Stimulated activated naive B cell treated with anti-CD40 and anti-IgM and Interleukin-4, amounts not matched to agents 10 μg/mL and 1 μg/mL and 100 μg/mL, for 72 hours (primary cell): ENCODE results near the gene FIBCD1.

Source experiments
- ATAC-seq, 2 donors: fragments of 150-1000 bp; cut with Tn5 transposase; replicated peaks; 2 replicates each; pipeline ENCODE4 v1.10.0; 2021; ENCODE audit warnings: moderate library complexity in 1 of 2
- DNase-seq: peaks from one replicate; pipeline ENCODE4 v3.0.0; 2021
- H3K27ac Mint-ChIP-seq: one replicate; pipeline ENCODE4 v1.8.0; 2022; ENCODE audit warnings: mild to moderate bottlenecking, mixed read lengths
- H3K27me3 Mint-ChIP-seq, 2 donors: one replicate each; pipeline ENCODE4 v1.8.0; 2022; ENCODE audit warnings: mixed read lengths in 2 of 2
- H3K36me3 Mint-ChIP-seq, 2 donors: one replicate each; pipeline ENCODE4 v1.8.0; 2022; ENCODE audit warnings: mixed read lengths in 2 of 2, mild to moderate bottlenecking in 1 of 2
- H3K4me1 Mint-ChIP-seq, 2 donors: one replicate each; pipeline ENCODE4 v1.8.0; 2022; ENCODE audit warnings: mixed read lengths in 2 of 2, mild to moderate bottlenecking in 1 of 2
- H3K4me3 Mint-ChIP-seq, 2 donors: one replicate each; pipeline ENCODE4 v1.8.0; 2022; ENCODE audit warnings: mild to moderate bottlenecking in 2 of 2, mixed read lengths in 2 of 2, moderate library complexity in 1 of 2
- H3K9me3 Mint-ChIP-seq, 2 donors: one replicate each; pipeline ENCODE4 v1.8.0; 2022; ENCODE audit warnings: mixed read lengths in 2 of 2, mild to moderate bottlenecking in 1 of 2

Gene FIBCD1, protein sequence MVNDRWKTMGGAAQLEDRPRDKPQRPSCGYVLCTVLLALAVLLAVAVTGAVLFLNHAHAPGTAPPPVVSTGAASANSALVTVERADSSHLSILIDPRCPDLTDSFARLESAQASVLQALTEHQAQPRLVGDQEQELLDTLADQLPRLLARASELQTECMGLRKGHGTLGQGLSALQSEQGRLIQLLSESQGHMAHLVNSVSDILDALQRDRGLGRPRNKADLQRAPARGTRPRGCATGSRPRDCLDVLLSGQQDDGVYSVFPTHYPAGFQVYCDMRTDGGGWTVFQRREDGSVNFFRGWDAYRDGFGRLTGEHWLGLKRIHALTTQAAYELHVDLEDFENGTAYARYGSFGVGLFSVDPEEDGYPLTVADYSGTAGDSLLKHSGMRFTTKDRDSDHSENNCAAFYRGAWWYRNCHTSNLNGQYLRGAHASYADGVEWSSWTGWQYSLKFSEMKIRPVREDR

DNA sequence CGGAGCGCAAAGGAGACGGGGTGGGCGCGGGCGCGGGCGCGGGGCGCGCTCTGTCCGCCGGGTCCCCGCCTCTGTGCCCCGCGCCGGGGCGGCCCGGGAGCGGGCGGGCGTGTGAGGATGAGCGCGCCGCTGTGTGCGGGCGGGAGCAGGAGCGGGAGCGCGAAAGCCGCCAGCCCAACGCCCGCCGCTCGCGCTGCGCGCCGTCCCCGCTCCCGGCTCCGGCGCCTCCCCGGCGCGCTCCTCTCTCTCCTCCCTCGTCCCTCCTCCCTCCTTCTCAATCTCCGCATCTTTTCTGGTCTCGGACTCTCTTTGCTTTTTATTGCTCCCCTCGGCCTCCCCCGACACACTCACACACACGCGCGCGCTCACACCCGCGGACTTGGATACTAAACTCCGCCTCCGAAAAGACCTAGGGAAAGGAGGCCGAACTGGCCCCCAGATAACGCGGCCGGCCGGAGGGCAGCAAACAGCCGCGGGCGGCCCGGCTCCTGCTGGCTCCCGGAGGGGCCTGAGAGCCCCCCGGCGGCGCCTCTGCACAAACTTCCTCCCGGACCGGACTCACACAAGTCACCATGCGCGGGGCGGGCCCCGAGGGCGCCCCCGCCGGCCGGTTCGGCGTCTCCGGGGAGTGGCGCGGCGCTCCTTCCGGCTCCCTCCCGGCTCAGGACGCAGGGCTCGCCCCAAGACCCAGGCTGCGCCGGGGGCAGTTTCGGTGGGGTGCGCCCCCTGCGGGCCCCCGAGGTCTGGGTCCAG, at the start of gene FIBCD1:
Gene FIBCD1 (minus strand): TSS at position 596 of the 753 bp plus-strand sequence. CDS start 640 bp downstream, outside the sequence.
- Mint-ChIP-seq H3K27ac (peak within 1 kb of the TSS; percentile 14), H3K9me3 (no peaks in the 10 kb centered on the region), H3K4me1 (peaks cover 25 to 39% of the 10 kb centered on the region in 2 donors), H3K4me3 (peak within 1 kb of the TSS; percentile 73 to 83), H3K27me3 (peaks cover 64 to 84% of the 10 kb centered on the region in 2 donors), H3K36me3 (peaks cover 0 to 4% of the 10 kb centered on the region in 2 donors)
- DNase-seq: peak; percentile 27
- peak; percentile 38 to 54 for ATAC-seq

DNA sequence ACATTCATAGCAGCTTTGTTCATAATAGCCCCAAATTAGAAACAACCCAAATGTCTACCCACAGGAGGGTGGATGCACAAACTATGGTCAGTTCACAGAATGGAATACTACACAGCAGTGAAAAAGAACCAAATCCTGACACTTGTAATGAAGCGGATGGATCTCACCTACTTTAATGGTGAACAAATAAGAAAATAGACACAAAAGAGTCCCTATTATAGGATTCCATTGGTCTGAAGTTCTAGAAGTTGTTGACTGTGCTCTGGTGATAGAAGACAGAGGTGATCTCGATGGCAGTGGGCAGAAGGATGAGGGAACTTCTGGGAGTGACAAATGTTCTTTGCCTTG, 49.3 kb upstream of the FIBCD1 start:
- no peak for ATAC-seq
- Mint-ChIP-seq H3K9me3 (peaks cover 3 to 6% of the 10 kb centered on the region in 2 donors), H3K4me1 (no peaks in the 10 kb centered on the region), H3K27ac (no peak overlapping the region), H3K27me3 (peaks cover 0 to 8% of the 10 kb centered on the region in 2 donors), H3K4me3 (no peak overlapping the region), H3K36me3 (no peaks in the 10 kb centered on the region)
- DNase-seq: no peak

DNA sequence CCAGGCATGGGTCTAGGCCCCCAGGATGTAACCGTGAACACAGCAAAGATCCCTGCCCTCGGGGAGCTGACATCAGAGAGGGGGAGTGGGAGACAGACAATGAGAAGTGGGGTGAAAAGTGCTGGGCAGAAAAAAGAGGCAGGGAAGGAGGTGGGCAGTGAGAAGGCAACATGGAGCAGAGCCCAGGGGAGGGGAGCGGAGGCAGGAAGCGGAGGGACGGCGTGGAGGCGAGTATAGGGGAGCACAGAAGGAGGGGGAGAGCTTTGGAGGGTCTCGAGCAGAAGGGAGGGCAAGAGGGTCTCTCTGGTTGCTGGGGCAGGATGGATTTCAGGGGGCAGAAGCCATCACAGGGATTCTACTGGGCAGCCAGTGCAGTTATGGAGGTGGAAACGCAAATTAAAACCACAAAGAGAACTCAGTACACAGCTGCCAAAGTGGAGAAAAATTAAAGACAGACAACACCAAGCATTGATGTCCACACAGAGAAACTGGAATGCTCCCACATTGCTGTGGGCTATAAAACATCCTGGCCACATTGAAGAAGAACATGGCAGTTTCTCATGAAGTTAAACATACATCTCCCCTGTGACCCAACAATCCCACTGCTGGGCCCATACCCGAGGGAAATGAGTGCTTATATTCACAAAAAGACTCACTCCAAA, 48.8 kb upstream of the FIBCD1 start:
- Mint-ChIP-seq H3K27ac (no peak overlapping the region), H3K36me3 (no peaks in the 10 kb centered on the region), H3K9me3 (peaks cover 3 to 6% of the 10 kb centered on the region in 2 donors), H3K4me1 (no peaks in the 10 kb centered on the region), H3K4me3 (no peak overlapping the region), H3K27me3 (peaks cover 0 to 8% of the 10 kb centered on the region in 2 donors)
- ATAC-seq: no peak
- no peak for DNase-seq

DNA sequence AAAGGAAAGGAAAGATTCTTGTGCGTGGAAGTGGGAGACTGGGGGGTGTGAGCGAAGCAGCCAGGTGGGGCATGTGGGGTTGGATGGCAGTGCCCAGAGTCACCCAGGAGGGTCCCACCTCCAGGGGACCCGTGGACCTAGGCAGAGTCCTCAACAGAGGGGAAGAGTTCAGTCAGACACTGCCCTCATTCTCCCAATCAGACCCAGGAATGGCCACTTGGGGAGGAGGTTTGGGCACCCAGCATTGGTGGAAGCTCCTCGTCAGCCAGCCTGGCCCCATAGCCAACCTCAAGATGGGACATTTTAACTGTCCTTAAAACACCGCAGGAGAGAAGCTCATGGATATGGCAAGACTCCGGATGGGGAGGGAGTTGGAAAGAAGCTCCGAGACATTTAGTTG, 48.0 kb upstream of the FIBCD1 start:
- DNase-seq: no peak
- no peak overlapping the region for H3K27ac Mint-ChIP-seq
- H3K4me3 Mint-ChIP-seq: no peak overlapping the region
- H3K27me3 Mint-ChIP-seq: peaks cover 0 to 4% of the 10 kb centered on the region in 2 donors
- H3K36me3 Mint-ChIP-seq: no peaks in the 10 kb centered on the region
- peaks cover 3 to 6% of the 10 kb centered on the region in 2 donors for H3K9me3 Mint-ChIP-seq
- no peak for ATAC-seq
- H3K4me1 Mint-ChIP-seq: no peaks in the 10 kb centered on the region

DNA sequence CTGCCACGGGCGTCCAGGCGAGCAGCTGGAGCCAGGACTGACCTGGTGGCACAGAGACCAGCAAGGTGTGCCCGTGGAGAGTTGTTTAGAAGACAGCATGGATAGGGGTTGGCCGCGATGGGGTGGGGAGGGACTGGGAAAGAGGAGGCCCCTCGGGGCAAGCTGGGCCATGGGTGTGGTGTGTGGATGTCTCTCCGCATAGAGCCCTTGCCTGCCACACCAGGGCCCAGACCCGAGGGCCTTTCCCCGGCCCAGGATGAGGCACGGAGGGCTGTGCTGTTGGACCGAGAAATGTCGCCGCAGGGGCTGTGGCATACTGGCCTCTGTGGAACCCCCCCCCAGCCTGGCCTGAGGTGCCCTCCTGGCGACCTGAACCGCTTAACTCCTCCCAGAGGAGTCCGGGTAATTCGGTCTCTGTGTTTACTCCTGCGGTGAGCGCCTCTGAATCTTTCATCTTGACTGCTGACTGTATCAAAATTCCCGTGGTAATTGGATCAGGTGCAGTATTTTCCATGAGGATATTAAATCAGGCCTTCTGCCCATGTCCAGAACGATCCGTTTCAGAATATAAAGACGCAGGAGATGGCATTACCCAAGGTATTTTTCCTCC, 47.4 kb upstream of the FIBCD1 start:
- DNase-seq (no peak), ATAC-seq (no peak)
- Mint-ChIP-seq H3K36me3 (no peaks in the 10 kb centered on the region), H3K4me1 (no peaks in the 10 kb centered on the region), H3K4me3 (no peak overlapping the region), H3K27ac (no peak overlapping the region), H3K27me3 (no peaks in the 10 kb centered on the region), H3K9me3 (peaks cover 3 to 6% of the 10 kb centered on the region in 2 donors)

DNA sequence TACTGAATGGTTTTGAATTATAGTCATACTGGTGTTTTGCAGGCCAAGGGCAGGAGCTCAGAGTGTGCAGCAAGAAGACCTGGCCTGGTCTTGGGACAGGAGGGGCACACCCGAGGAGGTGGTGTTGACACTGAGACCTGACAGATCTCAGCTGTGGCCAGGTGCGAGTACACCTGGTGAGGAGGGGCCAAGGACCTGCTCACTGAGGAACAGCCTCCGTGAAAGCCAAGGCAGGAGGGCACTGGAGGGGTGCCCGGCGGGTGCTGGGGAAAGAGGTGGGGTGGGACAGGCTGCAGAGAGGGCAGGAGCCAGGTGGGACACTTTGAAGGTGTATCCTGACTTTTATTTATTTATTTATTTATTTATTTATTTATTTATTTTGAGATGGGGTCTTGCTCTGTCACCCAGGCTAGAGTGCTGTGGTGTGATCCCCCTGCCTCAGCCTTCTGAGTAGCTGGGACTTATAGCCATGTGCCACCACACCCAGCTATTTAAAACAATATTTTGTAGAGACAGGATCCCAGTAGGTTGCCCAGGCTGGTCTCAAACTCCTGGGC, 46.6 kb upstream of the FIBCD1 start:
- DNase-seq (no peak), ATAC-seq (no peak)
- no peak overlapping the region for H3K27ac Mint-ChIP-seq
- peaks cover 3 to 6% of the 10 kb centered on the region in 2 donors for H3K9me3 Mint-ChIP-seq
- no peak overlapping the region for H3K4me3 Mint-ChIP-seq
- H3K27me3 Mint-ChIP-seq: peaks cover 0 to 4% of the 10 kb centered on the region in 2 donors
- no peaks in the 10 kb centered on the region for H3K4me1 Mint-ChIP-seq
- no peaks in the 10 kb centered on the region for H3K36me3 Mint-ChIP-seq

DNA sequence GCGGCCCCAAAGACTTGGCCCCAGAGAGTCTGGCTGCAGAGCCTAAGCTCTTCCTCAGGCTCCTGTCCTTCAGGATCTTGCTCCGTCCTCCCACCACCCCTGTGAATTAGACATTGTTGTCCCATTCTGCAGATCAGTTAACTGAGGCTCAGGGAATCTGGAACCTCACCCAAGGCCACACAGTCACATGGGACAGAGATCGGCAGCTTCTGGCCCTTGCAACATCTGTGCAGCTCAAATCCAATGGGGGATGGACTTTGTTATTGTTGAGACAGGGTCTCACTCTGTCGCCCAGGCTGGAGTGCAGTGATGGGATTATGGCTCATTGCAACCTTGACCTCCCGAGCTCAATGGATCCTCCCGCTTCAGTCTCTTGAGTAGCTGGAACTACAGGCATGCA, 46.0 kb upstream of the FIBCD1 start:
- H3K36me3 Mint-ChIP-seq: no peaks in the 10 kb centered on the region
- ATAC-seq (no peak), DNase-seq (no peak)
- H3K4me3 Mint-ChIP-seq: no peak overlapping the region
- H3K9me3 Mint-ChIP-seq: peaks cover 3 to 6% of the 10 kb centered on the region in 2 donors
- no peak overlapping the region for H3K27ac Mint-ChIP-seq
- no peaks in the 10 kb centered on the region for H3K4me1 Mint-ChIP-seq
- H3K27me3 Mint-ChIP-seq: peaks cover 4 to 10% of the 10 kb centered on the region in 2 donors

DNA sequence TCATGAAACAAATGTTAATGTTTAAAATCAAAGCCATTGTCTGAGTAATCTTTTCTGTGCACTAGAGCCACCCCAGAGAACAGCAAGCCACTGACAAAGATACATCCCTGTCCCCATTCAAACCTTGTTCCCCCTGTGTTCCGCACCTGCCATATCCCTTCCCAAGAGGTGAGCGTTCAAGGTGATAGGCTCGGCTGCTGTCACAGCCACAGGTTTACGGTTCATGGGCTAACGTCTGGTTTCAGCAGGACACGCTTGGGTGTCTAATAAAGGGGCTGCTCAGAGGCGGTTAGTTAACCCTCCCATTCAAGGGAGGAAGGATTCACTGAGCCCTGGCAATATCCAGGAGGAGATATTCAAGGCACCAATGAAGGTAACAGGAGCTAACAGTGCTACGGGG, 45.5 kb upstream of the FIBCD1 start:
- peaks cover 4 to 11% of the 10 kb centered on the region in 2 donors for H3K27me3 Mint-ChIP-seq
- peaks cover 3 to 6% of the 10 kb centered on the region in 2 donors for H3K9me3 Mint-ChIP-seq
- DNase-seq (no peak), ATAC-seq (no peak)
- no peaks in the 10 kb centered on the region for H3K4me1 Mint-ChIP-seq
- no peaks in the 10 kb centered on the region for H3K36me3 Mint-ChIP-seq
- H3K4me3 Mint-ChIP-seq: no peak overlapping the region
- no peak overlapping the region for H3K27ac Mint-ChIP-seq

DNA sequence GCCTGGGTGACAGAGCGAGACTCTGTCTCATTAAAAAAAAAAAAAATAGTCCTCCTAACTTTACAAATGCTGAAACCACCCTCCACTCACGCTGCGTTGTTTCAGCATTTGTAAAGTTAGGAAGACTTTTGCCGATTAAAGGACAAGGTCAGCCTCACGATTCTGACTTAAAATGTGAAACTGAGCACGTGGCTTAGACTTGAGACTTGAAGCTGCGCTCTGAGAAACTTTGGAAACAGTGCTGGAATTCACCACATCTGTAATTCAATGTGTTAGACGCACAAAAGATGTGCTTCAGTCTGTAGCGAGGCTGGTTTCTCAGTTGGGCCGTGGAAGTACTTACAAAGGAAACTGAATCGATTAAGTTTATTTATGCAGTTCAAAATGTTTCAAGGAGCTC, 44.9 kb upstream of the FIBCD1 start:
- no peak overlapping the region for H3K4me3 Mint-ChIP-seq

DNA sequence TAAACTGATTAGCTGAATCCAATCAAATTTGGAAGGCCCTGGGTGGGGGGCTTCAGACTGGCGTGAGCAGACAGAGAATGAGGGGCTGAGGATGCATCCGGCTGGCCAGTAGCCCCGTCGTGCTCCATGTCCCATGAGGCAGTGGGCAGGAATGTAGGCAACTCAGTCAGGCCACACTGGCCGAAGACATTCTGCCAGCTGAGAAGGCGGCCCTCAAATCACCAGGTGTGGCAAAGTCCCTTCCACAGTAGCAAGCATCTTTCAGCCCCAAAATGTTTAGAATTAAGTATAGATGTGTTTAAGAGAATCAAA, 44.3 kb upstream of the FIBCD1 start:
- H3K4me1 Mint-ChIP-seq: no peaks in the 10 kb centered on the region
- H3K27ac Mint-ChIP-seq: no peak overlapping the region
- no peaks in the 10 kb centered on the region for H3K36me3 Mint-ChIP-seq
- no peak overlapping the region for H3K4me3 Mint-ChIP-seq
- ATAC-seq (no peak), DNase-seq (no peak)
- peaks cover 0 to under 1% of the 10 kb centered on the region in 2 donors for H3K9me3 Mint-ChIP-seq
- peaks cover 4 to 11% of the 10 kb centered on the region in 2 donors for H3K27me3 Mint-ChIP-seq

More for the DNA sequence above, 44.9 kb upstream of the FIBCD1 start:
- no peaks in the 10 kb centered on the region for H3K4me1 Mint-ChIP-seq
- ATAC-seq: no peak
- no peak overlapping the region for H3K27ac Mint-ChIP-seq
- no peak for DNase-seq
- peaks cover 4 to 11% of the 10 kb centered on the region in 2 donors for H3K27me3 Mint-ChIP-seq
- no peaks in the 10 kb centered on the region for H3K36me3 Mint-ChIP-seq
- H3K9me3 Mint-ChIP-seq: peaks cover 3 to 6% of the 10 kb centered on the region in 2 donors

DNA sequence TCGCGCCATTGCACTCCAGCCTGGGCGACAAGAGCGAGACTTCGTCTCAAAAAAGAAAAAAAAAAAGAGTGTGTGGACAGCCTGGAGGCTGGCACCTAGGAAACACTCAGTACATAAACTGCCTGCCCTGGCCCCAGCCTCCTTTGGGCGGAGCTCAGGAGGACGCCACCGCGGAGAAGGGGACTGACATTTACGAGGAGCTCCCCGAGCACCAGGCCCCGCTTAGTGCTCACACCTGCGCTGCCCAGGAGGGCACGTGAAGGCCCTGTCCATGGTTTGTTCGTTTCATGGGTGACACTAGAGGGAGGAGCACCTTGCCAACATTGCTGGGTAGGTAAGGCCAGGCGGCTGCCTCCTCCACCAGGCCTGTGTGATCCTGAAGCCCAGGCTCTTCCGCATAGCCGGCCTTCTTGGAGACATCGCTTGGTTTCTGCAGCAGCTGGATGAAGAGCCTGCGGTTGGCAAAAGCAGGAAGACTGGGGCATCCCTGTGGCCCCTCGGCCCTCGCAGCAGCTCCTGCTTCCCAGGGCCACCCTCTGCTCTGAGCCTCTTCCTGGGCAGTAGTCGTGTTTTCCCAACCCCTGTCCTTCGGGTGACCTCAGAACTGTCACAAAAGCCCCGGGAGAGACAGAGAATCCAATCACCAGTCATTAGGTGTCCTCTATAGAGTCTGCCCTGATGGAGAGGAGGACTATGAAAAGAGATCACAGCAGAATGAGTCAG, 43.8 kb upstream of the FIBCD1 start:
- no peak overlapping the region for H3K27ac Mint-ChIP-seq
- DNase-seq (no peak), ATAC-seq (no peak)
- no peak overlapping the region for H3K4me3 Mint-ChIP-seq
- H3K9me3 Mint-ChIP-seq: no peaks in the 10 kb centered on the region
- peaks cover 4 to 11% of the 10 kb centered on the region in 2 donors for H3K27me3 Mint-ChIP-seq
- H3K36me3 Mint-ChIP-seq: no peaks in the 10 kb centered on the region
- H3K4me1 Mint-ChIP-seq: no peaks in the 10 kb centered on the region

DNA sequence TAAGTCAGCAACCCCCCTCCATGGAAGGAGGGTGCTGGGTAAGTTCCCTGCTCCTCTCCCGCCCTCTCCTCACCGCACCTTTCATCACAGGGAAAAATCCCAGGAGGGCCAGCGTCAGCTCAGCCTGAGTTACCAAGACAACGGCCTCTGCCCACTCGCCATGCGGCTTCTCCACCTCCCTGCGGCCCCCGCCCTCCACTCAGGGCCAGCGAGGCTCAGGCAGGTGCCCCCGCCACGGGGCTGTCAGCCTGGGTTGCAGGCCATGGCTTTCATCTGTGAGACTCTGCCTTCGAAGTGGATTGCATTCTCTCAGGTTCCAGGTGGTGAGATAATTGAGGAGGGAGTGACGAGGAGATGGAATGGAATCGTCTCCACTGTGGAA, 42.7 kb upstream of the FIBCD1 start:
- H3K27me3 Mint-ChIP-seq: peaks cover 7 to 16% of the 10 kb centered on the region in 2 donors
- no peak overlapping the region for H3K27ac Mint-ChIP-seq
- DNase-seq (no peak), ATAC-seq (no peak)
- H3K9me3 Mint-ChIP-seq: no peaks in the 10 kb centered on the region
- H3K36me3 Mint-ChIP-seq: no peaks in the 10 kb centered on the region
- no peaks in the 10 kb centered on the region for H3K4me1 Mint-ChIP-seq
- H3K4me3 Mint-ChIP-seq: no peak overlapping the region

DNA sequence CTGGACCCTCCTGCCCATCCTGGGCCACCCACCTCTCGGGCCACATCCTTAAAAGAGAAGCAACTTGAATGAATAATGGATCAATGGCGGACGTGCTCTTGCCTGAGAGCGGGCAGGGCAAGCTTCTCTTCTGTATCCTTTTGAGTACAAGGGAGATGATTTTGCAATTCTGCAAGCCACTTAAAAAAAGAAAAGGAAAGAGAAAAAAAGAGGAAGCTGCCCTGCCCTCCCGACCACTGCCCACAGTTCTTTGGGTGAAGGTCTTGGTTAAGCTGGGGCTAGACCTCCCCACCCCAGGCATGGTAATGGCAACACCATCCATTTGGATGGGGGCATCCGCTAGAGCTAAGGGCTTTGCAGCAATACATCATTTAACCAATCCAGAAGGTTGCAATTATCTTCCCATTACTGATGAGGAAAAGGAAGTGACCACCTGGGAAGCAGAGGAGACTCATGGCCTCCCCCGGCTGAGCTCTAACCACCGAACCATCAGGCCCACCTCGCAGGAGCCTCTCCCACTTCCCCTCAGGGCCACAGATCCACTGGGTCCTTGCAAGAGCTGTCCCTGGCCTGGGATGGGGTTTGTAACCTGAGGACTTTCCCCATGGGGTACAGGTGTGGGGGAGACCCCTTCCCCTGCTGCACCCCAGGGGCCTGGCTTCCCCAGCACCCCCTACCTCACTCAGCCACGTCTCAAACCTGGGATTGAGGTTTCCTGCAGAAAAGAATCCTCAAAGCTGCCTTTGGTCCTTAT, 42.1 kb upstream of the FIBCD1 start:
- Mint-ChIP-seq H3K27ac (no peak overlapping the region), H3K4me1 (no peaks in the 10 kb centered on the region), H3K9me3 (no peaks in the 10 kb centered on the region), H3K4me3 (no peak overlapping the region), H3K27me3 (peaks cover 7 to 16% of the 10 kb centered on the region in 2 donors), H3K36me3 (no peaks in the 10 kb centered on the region)
- DNase-seq (no peak), ATAC-seq (no peak)
